K562 (cell line): ENCODE data around the gene ADGRG1. TPM values are rescaled to one million over a fixed set of nuclear protein-coding genes. Genes with fewer than 3 reads are reported as not detected.
A peak's percentile ranks its signal among the peaks of the same experiment; 100 is the strongest.

Experiments
- AFF1 ChIP-seq, 2 experiments: fragments of 450-650 bp; IDR thresholded peaks; 2 replicates each; pipeline ENCODE4 v1.6.1; 2018; ENCODE audit warnings: mild to moderate bottlenecking in 2 of 2, low read depth in 1 of 2; ENCODE audit not compliant: partially characterized antibody in 2 of 2
- ATF1 ChIP-seq, 2 experiments: fragments of 450-650 bp in 1 of 2; IDR thresholded peaks; 2 replicates each; pipeline ENCODE4 v1.6.1; 2016; ENCODE audit warnings: missing compliant biosample characterization in 1 of 2, missing genetic modification characterization in 1 of 2
- BCL6 ChIP-seq: fragments of 250-450 bp; sonication (Bioruptor Pico); IDR thresholded peaks from 2 replicates; pipeline ENCODE4 v1.4.0; 2020
- CBX8 ChIP-seq: fragments of 200-600 bp; sonication (generic); IDR thresholded peaks from 2 replicates; pipeline ENCODE4 v1.6.1; 2012; ENCODE audit warnings: borderline replicate concordance, mixed run types, low read depth, mild to moderate bottlenecking, moderate library complexity, mixed read lengths, low read length, control low read depth, inconsistent platforms; ENCODE audit not compliant: poor library complexity, severe bottlenecking; ENCODE audit errors: extremely low read depth
- CEBPB ChIP-seq: fragments of 450-650 bp; IDR thresholded peaks from 2 replicates; pipeline ENCODE4 v1.6.1; 2016; ENCODE audit warnings: missing genetic modification characterization, missing compliant biosample characterization
- HDAC8 ChIP-seq: fragments of 450-650 bp; IDR thresholded peaks from 2 replicates; pipeline ENCODE4 v1.6.1; 2016; ENCODE audit warnings: mild to moderate bottlenecking, missing genetic modification characterization, moderate library complexity, missing compliant biosample characterization
- KAT2B ChIP-seq: IDR thresholded peaks from one replicate; pipeline ENCODE4 v1.6.1; 2012; ENCODE audit warnings: low read depth, mild to moderate bottlenecking, control low read depth, inconsistent platforms, low read length, moderate library complexity
- MCM2 ChIP-seq: fragments of 450-650 bp; IDR thresholded peaks from 2 replicates; pipeline ENCODE4 v1.6.1; 2017; ENCODE audit warnings: low read depth, mild to moderate bottlenecking
- MXI1 ChIP-seq: IDR thresholded peaks from 2 replicates; pipeline ENCODE4 v1.6.1; 2011; ENCODE audit warnings: low read depth, mild to moderate bottlenecking, improper control_type of control experiment, low read length
- RAD51 ChIP-seq: fragments of 450-650 bp; IDR thresholded peaks from 2 replicates; pipeline ENCODE4 v1.7.1; 2016; ENCODE audit warnings: low read depth, mild to moderate bottlenecking, borderline replicate concordance
- RFX5 ChIP-seq: IDR thresholded peaks from 2 replicates; pipeline ENCODE4 v1.6.1; 2011; ENCODE audit warnings: low read depth, mild to moderate bottlenecking, improper control_type of control experiment, low read length
- SMAD1 ChIP-seq: fragments of 150-350 bp; IDR thresholded peaks from 2 replicates; pipeline ENCODE4 v1.6.1; 2014; ENCODE audit warnings: low read length, low read depth; ENCODE audit not compliant: partially characterized antibody
- SRSF1 ChIP-seq: fragments of 200-400 bp; formaldehyde crosslinking; IDR thresholded peaks from 2 replicates; pipeline ENCODE4 v1.6.1; 2017; ENCODE audit warnings: mild to moderate bottlenecking, low read depth, low read length, moderate library complexity
- TEAD4 ChIP-seq, 2 experiments: sonication (generic) in 1 of 2; formaldehyde crosslinking in 1 of 2; IDR thresholded peaks; 2 replicates each; pipeline versions ENCODE4 v1.6.1 to v1.8.0; 2012 to 2022; ENCODE audit warnings: borderline replicate concordance in 1 of 2, inconsistent platforms in 1 of 2, low read length in 1 of 2, mild to moderate bottlenecking in 1 of 2, missing genetic modification reagents in 1 of 2
- TRIM25 ChIP-seq: fragments of 450-650 bp; IDR thresholded peaks from 2 replicates; pipeline ENCODE4 v1.7.0; 2016; ENCODE audit warnings: borderline replicate concordance
- ZNF143 ChIP-seq: sonication (generic); formaldehyde crosslinking; IDR thresholded peaks from 2 replicates; pipeline ENCODE4 v1.9.0; 2022; ENCODE audit warnings: mild to moderate bottlenecking, missing genetic modification reagents
- ZNF184 ChIP-seq: sonication (generic); formaldehyde crosslinking; IDR thresholded peaks from 2 replicates; pipeline ENCODE4 v1.5.0; 2020; ENCODE audit warnings: missing genetic modification reagents
- ZNF217 ChIP-seq: sonication (generic); formaldehyde crosslinking; IDR thresholded peaks from 2 replicates; pipeline ENCODE4 v1.8.0; 2022; ENCODE audit warnings: mild to moderate bottlenecking, missing genetic modification reagents
- ZNF561 ChIP-seq: fragments of 450-650 bp; formaldehyde crosslinking; conservative IDR thresholded peaks from 2 replicates; pipeline ENCODE4 v1.4.0; 2020; ENCODE audit warnings: mild to moderate bottlenecking, moderate library complexity
- ZNF740 ChIP-seq, 3 experiments: fragments of 200-800 bp in 1 of 3; sonication (Bioruptor generic) in 1 of 3; sonication (generic) in 1 of 3; formaldehyde crosslinking in 1 of 3; IDR thresholded peaks; 2 replicates each; pipeline versions ENCODE4 v1.6.1 to v1.8.0; 2016 to 2022; ENCODE audit warnings: mild to moderate bottlenecking in 2 of 3, missing compliant biosample characterization in 2 of 3, missing genetic modification characterization in 2 of 3, missing genetic modification reagents in 1 of 3
- polyA plus RNA-seq, 8 experiments: library from polyadenylated mRNA; depleted of rRNA in 4 of 8; stranded (reverse) in 5 of 8; unstranded in 3 of 8; fragments of >200 nt; fragmentation: Nextera tagmentation in 2 of 8; fragmentation: Illumina TruSeq in 1 of 8; extraction: Ambion mirVana in 2 of 8; extraction: Trizol in 1 of 8; gene quantifications; 2 replicates each; pipeline versions ENCODE4 v1.2.1 to v1.2.3, GENCODE V29; 2011 to 2014; ENCODE audit warnings: inconsistent platforms in 1 of 8, missing spikeins in 1 of 8
- total RNA-seq, 7 experiments: library from RNA; depleted of rRNA in 6 of 7; stranded (reverse); fragments of >200 nt in 6 of 7; fragmentation: Illumina TruSeq in 2 of 7; extraction: Trizol in 2 of 7; gene quantifications; 2 replicates each; pipeline versions ENCODE4 v1.2.1 to v1.2.3, GENCODE V29; 2011 to 2021; ENCODE audit warnings: low replicate concordance in 1 of 7

ADGRG1 gene
- total and polyA plus RNA-seq, 9 of the 15 experiments (the other 6 are each of a cell fraction or from before 2014, with no cell fraction given) = 0.04 to 0.31 (median 0.16) TPM; not detected in 6

- TF ChIP-seq TRIM25 = no peak
- TF ChIP-seq ZNF217 (CRISPR knock-in tag) = no peak
- no peak for TF ChIP-seq RFX5
- TF ChIP-seq ZNF184 (CRISPR knock-in tag) = no peak
- no peak for TF ChIP-seq SMAD1
- TF ChIP-seq KAT2B = no peak
- no peak for TF ChIP-seq SRSF1
- peak; percentile 46; the same call in 1 of the 2 replicates for TF ChIP-seq ZNF740 (CRISPR knock-in tag; IDR thresholded peaks at IDR 0.05)
- no peak for TF ChIP-seq ZNF740 (tag; IDR thresholded peaks at IDR 0.05)
- no peak for TF ChIP-seq ZNF143 (CRISPR knock-in tag)
- TF ChIP-seq BCL6 (CRISPR knock-in tag) = no peak
- no peak for TF ChIP-seq ATF1 (CRISPR knock-in tag; IDR thresholded peaks at IDR 0.05)
- peak; percentile 59; the same call in 1 of the 2 replicates for TF ChIP-seq ATF1 (tag; IDR thresholded peaks at IDR 0.05)
- no peak for TF ChIP-seq HDAC8
- TF ChIP-seq TEAD4 (IDR thresholded peaks at IDR 0.05; ENCODE audit: low read length) = no peak
- TF ChIP-seq TEAD4 (CRISPR knock-in tag; IDR thresholded peaks at IDR 0.05; ENCODE audit: borderline replicate concordance) = no peak
- no peak for TF ChIP-seq AFF1 (IDR thresholded peaks at IDR 0.05; ENCODE audit: low read depth in 1 of 2, partially characterized antibody in 2 of 2)
- no peak for TF ChIP-seq CBX8
- TF ChIP-seq RAD51 = no peak
- TF ChIP-seq MXI1 = no peak
- no peak for TF ChIP-seq ZNF561 (CRISPR knock-in tag)
- no peak for TF ChIP-seq CEBPB (tag)
- 0 out of 2 replicates have a peak, but pooled peaks have one; percentile 65 for TF ChIP-seq MCM2
Measured at GRCh38 chr16:57628008-57628781, at the start of gene ADGRG1 (continued).
